Measurements from ENCODE around the gene GAS7.
A peak's percentile ranks its signal among the peaks of the same experiment; 100 is the strongest.

GAS7 gene

GRCh38 chr17:9908649-9909042 is 289.8 kb downstream of the GAS7 start:
- no peak for DNase-seq (ENCODE audit: low read depth in 1 of 2, low spot score in 1 of 2)
- no peak for TF ChIP-seq JUND (IDR thresholded peaks at IDR 0.05; ENCODE audit: low read depth)
- in situ Hi-C loops (cut with HindIII; ENCODE audit: low pct_unique_long_range_greater_than_20kb, low sequenced_read_pairs), result no loop called here

GRCh38 chr17:9907883-9908648 is 290.3 kb downstream of the GAS7 start:
- DNase-seq (ENCODE audit: low read depth in 1 of 2, low spot score in 1 of 2), result no peak
- TF ChIP-seq JUND (IDR thresholded peaks at IDR 0.05; ENCODE audit: low read depth), result no peak
- in situ Hi-C loops (cut with HindIII; ENCODE audit: low pct_unique_long_range_greater_than_20kb, low sequenced_read_pairs), result no loop called here

GRCh38 chr17:9907131-9907530 is 291.3 kb downstream of the GAS7 start:
- no peak for DNase-seq (ENCODE audit: low read depth in 1 of 2, low spot score in 1 of 2)
- in situ Hi-C loops (cut with HindIII; ENCODE audit: low pct_unique_long_range_greater_than_20kb, low sequenced_read_pairs), result no loop called here
- TF ChIP-seq JUND (IDR thresholded peaks at IDR 0.05; ENCODE audit: low read depth), result no peak

- in situ Hi-C loops (cut with HindIII; ENCODE audit: low pct_unique_long_range_greater_than_20kb, low sequenced_read_pairs), result no loop called here
- no peak for TF ChIP-seq JUND (IDR thresholded peaks at IDR 0.05; ENCODE audit: low read depth)
- DNase-seq (ENCODE audit: low read depth in 1 of 2, low spot score in 1 of 2), result no peak
Measured at GRCh38 chr17:9906616-9907015, 291.8 kb downstream of the GAS7 start.

GRCh38 chr17:9905902-9906301 is 292.5 kb downstream of the GAS7 start:
- no peak for TF ChIP-seq JUND (IDR thresholded peaks at IDR 0.05; ENCODE audit: low read depth)
- in situ Hi-C loops (cut with HindIII; ENCODE audit: low pct_unique_long_range_greater_than_20kb, low sequenced_read_pairs), result no loop called here

GRCh38 chr17:9905078-9905415 is 293.4 kb downstream of the GAS7 start, which contains the start of gene RCVRN:
RCVRN (minus strand) TSS chr17:9905271; CDS start chr17:9905180, 91 bp downstream.
- no peak for TF ChIP-seq JUND (IDR thresholded peaks at IDR 0.05; ENCODE audit: low read depth)
- in situ Hi-C loops (cut with HindIII; ENCODE audit: low pct_unique_long_range_greater_than_20kb, low sequenced_read_pairs), result no loop called here
- no peak for DNase-seq (ENCODE audit: low read depth in 1 of 2, low spot score in 1 of 2)

More at GRCh38 chr17:9905902-9906301, 292.5 kb downstream of the GAS7 start:
- peak in 1 of 2 experiments; percentile 12 for DNase-seq (ENCODE audit: low read depth in 1 of 2, low spot score in 1 of 2)

GRCh38 chr17:9904277-9905077 is 293.9 kb downstream of the GAS7 start:
- no peak for TF ChIP-seq JUND (IDR thresholded peaks at IDR 0.05; ENCODE audit: low read depth)
- in situ Hi-C loops (cut with HindIII; ENCODE audit: low pct_unique_long_range_greater_than_20kb, low sequenced_read_pairs), result no loop called here
- no peak for DNase-seq (ENCODE audit: low read depth in 1 of 2, low spot score in 1 of 2)

GRCh38 chr17:9902120-9902519 is 296.3 kb downstream of the GAS7 start:
- TF ChIP-seq JUND (IDR thresholded peaks at IDR 0.05; ENCODE audit: low read depth), result no peak
- no peak for DNase-seq (ENCODE audit: low read depth in 1 of 2, low spot score in 1 of 2)
- in situ Hi-C loops (cut with HindIII; ENCODE audit: low pct_unique_long_range_greater_than_20kb, low sequenced_read_pairs), result no loop called here

GRCh38 chr17:9900784-9901183 is 297.6 kb downstream of the GAS7 start:
- DNase-seq (ENCODE audit: low read depth in 1 of 2, low spot score in 1 of 2), result no peak
- in situ Hi-C loops (cut with HindIII; ENCODE audit: low pct_unique_long_range_greater_than_20kb, low sequenced_read_pairs), result no loop called here
- TF ChIP-seq JUND (IDR thresholded peaks at IDR 0.05; ENCODE audit: low read depth), result no peak

GRCh38 chr17:9900044-9900594 is 298.3 kb downstream of the GAS7 start:
- no peak for TF ChIP-seq JUND (IDR thresholded peaks at IDR 0.05; ENCODE audit: low read depth)
- DNase-seq (ENCODE audit: low read depth in 1 of 2, low spot score in 1 of 2), result no peak
- in situ Hi-C loops (cut with HindIII; ENCODE audit: low pct_unique_long_range_greater_than_20kb, low sequenced_read_pairs), result no loop called here

GRCh38 chr17:9899280-9900043 is 298.9 kb downstream of the GAS7 start:
- DNase-seq (ENCODE audit: low read depth in 1 of 2, low spot score in 1 of 2), result no peak
- in situ Hi-C loops (cut with HindIII; ENCODE audit: low pct_unique_long_range_greater_than_20kb, low sequenced_read_pairs), result no loop called here
- no peak for TF ChIP-seq JUND (IDR thresholded peaks at IDR 0.05; ENCODE audit: low read depth)

GRCh38 chr17:9898812-9899211 is 299.6 kb downstream of the GAS7 start:
- DNase-seq (ENCODE audit: low read depth in 1 of 2, low spot score in 1 of 2), result no peak
- in situ Hi-C loops (cut with HindIII; ENCODE audit: low pct_unique_long_range_greater_than_20kb, low sequenced_read_pairs), result no loop called here
- TF ChIP-seq JUND (IDR thresholded peaks at IDR 0.05; ENCODE audit: low read depth), result no peak
